Esophagus squamous epithelium (tissue), 5 donors: Measurements from ENCODE around the gene SV2B. TPM values are rescaled to one million over a fixed set of nuclear protein-coding genes. Genes with fewer than 3 reads are reported as not detected.

Experiments
- DNase-seq: peaks from one replicate; lab custom pipeline; 2025; lab: John Stamatoyannopoulos, UW
- H3K27ac ChIP-seq, 4 donors: fragments of 200-600 bp; sonication (generic); one replicate each; pipeline ENCODE4 v1.5.1; 2016 to 2019; ENCODE audit warnings: mild to moderate bottlenecking in 1 of 4
- H3K27me3 ChIP-seq, 4 donors: fragments of 200-600 bp; sonication (generic); 1 replicate in 3 of 4; 2 replicates in 1 of 4; pipeline versions ENCODE4 v1.5.1 to v1.6.0; 2017 to 2021; ENCODE audit warnings: antibody characterized with exemption in 1 of 4
- H3K36me3 ChIP-seq, 3 donors: fragments of 200-600 bp; sonication (generic); one replicate each; pipeline ENCODE4 v1.5.1; 2016 to 2019
- H3K4me1 ChIP-seq, 3 donors: fragments of 200-600 bp; sonication (generic); one replicate each; pipeline ENCODE4 v1.5.1; 2017 to 2019
- H3K4me3 ChIP-seq, 4 donors: fragments of 200-600 bp; sonication (generic); 1 replicate in 3 of 4; 2 replicates in 1 of 4; pipeline ENCODE4 v1.5.1; 2016 to 2019; ENCODE audit warnings: mild to moderate bottlenecking in 2 of 4, moderate library complexity in 1 of 4
- H3K9me3 ChIP-seq, 3 donors: fragments of 200-600 bp; sonication (generic); one replicate each; pipeline ENCODE4 v1.5.1; 2016 to 2019
- CTCF ChIP-seq, 6 experiments: fragments of 450-650 bp in 4 of 6; fragments of 200-600 bp in 2 of 6; sonication (generic) in 2 of 6; IDR thresholded peaks; one replicate each; pipeline ENCODE4 v1.5.1; 2016 to 2019; ENCODE audit warnings: antibody characterized with exemption in 6 of 6, mild to moderate bottlenecking in 4 of 6, moderate library complexity in 4 of 6
- POLR2A ChIP-seq, 4 donors: fragments of 450-650 bp; IDR thresholded peaks; one replicate each; pipeline ENCODE4 v1.6.1; 2017; ENCODE audit warnings: antibody characterized with exemption in 4 of 4, mild to moderate bottlenecking in 4 of 4, moderate library complexity in 3 of 4
- WGBS, 2 donors: methylation state at CpG; one replicate each; pipeline ENCODE4 v1.1.5; 2018; 5-methylcytosine and 5-hydroxymethylcytosine counted together
- intact Hi-C: fragments of 100-400 bp; cut with DNase I; formaldehyde crosslinking; loops from one replicate; pipeline ENCODE4 v1.15.0; 2022
- total RNA-seq, 4 donors: library from RNA; depleted of rRNA; stranded (reverse); fragments of >200 nt; gene quantifications; one replicate each; pipeline ENCODE4 v1.1.0, GENCODE V29; 2016
- donor health status: DM: yes; HTN: yes; CAD: no.

SV2B gene
- total RNA-seq, 4 donors from 2014 or later = 0.04 to 0.95 (median 0.59) TPM; not detected in 1

GRCh38 chr15:91237445-91237844 is 137.4 kb downstream of the SV2B start:
- Histone ChIP-seq H3K36me3 (no peaks in the 10 kb centered on the region), H3K27me3 (peaks cover 0 to 88% (median 0%) of the 10 kb centered on the region in 4 donors), H3K4me3 (no peak overlapping the region), H3K9me3 (no peaks in the 10 kb centered on the region), H3K27ac (no peak overlapping the region), H3K4me1 (no peaks in the 10 kb centered on the region)
- no peak for DNase-seq
- TF ChIP-seq POLR2A (IDR thresholded peaks at IDR 0.05) = no peak
- TF ChIP-seq CTCF (IDR thresholded peaks at IDR 0.05) = no peak
- WGBS, 2 donors = 60 to 67% methylated on average over 5 of the region's 5 CpGs
- intact Hi-C loops = no loop called here

GRCh38 chr15:91238644-91239425 is 138.8 kb downstream of the SV2B start:
- TF ChIP-seq POLR2A (IDR thresholded peaks at IDR 0.05) = no peak
- no peak for TF ChIP-seq CTCF (IDR thresholded peaks at IDR 0.05)
- H3K27me3 ChIP-seq = peaks cover 0 to 94% (median 0%) of the 10 kb centered on the region in 4 donors
- DNase-seq = no peak

GRCh38 chr15:91243826-91244225 is 143.8 kb downstream of the SV2B start:
- Histone ChIP-seq H3K4me3 (no peak overlapping the region), H3K36me3 (no peaks in the 10 kb centered on the region), H3K4me1 (no peaks in the 10 kb centered on the region), H3K27me3 (peaks cover 0 to 58% (median 0%) of the 10 kb centered on the region in 4 donors), H3K27ac (no peak overlapping the region), H3K9me3 (no peaks in the 10 kb centered on the region)
- WGBS, 2 donors = 48 to 57% methylated on average over 2 of the region's 2 CpGs
- DNase-seq = no peak
- intact Hi-C loops = no loop called here
- no peak for TF ChIP-seq POLR2A (IDR thresholded peaks at IDR 0.05)
- TF ChIP-seq CTCF (IDR thresholded peaks at IDR 0.05) = no peak

More at GRCh38 chr15:91238644-91239425, 138.8 kb downstream of the SV2B start:
- intact Hi-C loops = no loop called here
- no peaks in the 10 kb centered on the region for H3K36me3 ChIP-seq
- no peak overlapping the region for H3K27ac ChIP-seq
- no peak overlapping the region for H3K4me3 ChIP-seq
- 46 to 64% methylated on average over 7 to 10 of the region's 10 CpGs for WGBS, 2 donors
- H3K9me3 ChIP-seq = no peaks in the 10 kb centered on the region
- H3K4me1 ChIP-seq = no peaks in the 10 kb centered on the region

GRCh38 chr15:91244919-91245318 is 144.9 kb downstream of the SV2B start:
- TF ChIP-seq POLR2A (IDR thresholded peaks at IDR 0.05) (no peak), CTCF (IDR thresholded peaks at IDR 0.05) (no peak)
- Histone ChIP-seq H3K9me3 (no peaks in the 10 kb centered on the region), H3K36me3 (no peaks in the 10 kb centered on the region), H3K4me3 (no peak overlapping the region), H3K27ac (no peak overlapping the region), H3K4me1 (no peaks in the 10 kb centered on the region), H3K27me3 (peaks cover 0 to 50% (median 0%) of the 10 kb centered on the region in 4 donors)
- 76 to 79% methylated on average over 4 of the region's 4 CpGs for WGBS, 2 donors
- intact Hi-C loops = no loop called here
- no peak for DNase-seq

- TF ChIP-seq POLR2A (IDR thresholded peaks at IDR 0.05) = no peak
- TF ChIP-seq CTCF (IDR thresholded peaks at IDR 0.05) = no peak
- Histone ChIP-seq H3K9me3 (no peaks in the 10 kb centered on the region), H3K27ac (no peak overlapping the region), H3K36me3 (no peaks in the 10 kb centered on the region), H3K4me3 (no peak overlapping the region), H3K27me3 (peaks cover 0 to 41% (median 0%) of the 10 kb centered on the region in 4 donors), H3K4me1 (no peaks in the 10 kb centered on the region)
- intact Hi-C loops = no loop called here
- no peak for DNase-seq
- 42% methylated on average over 2 of the region's 2 CpGs; no CpG with 5 or more reads in 1 of the 2 donors for WGBS, 2 donors
Observed at GRCh38 chr15:91246998-91247397, 146.9 kb downstream of the SV2B start.
